AG04449 (cell line): ENCODE results near the gene STH.

Source experiments
- CTCF ChIA-PET: fragments of 350-600 bp; formaldehyde crosslinking; extraction: SDS; loops from one replicate; lab custom pipeline; 2021; ENCODE audit warnings: antibody characterized with exemption; lab: Yijun Ruan, JAX
- POLR2A ChIA-PET: fragments of 400-600, 350-600 bp; formaldehyde crosslinking; extraction: SDS; loops from one replicate; lab custom pipeline; 2020; ENCODE audit warnings: antibody characterized with exemption, inconsistent platforms; lab: Yijun Ruan, JAX
- DNase-seq: peaks from one replicate; pipeline ENCODE4 v3.0.0-alpha.2; 2010; ENCODE audit warnings: low read depth, low spot score
- H3K4me3 ChIP-seq: 2 replicates; pipeline ENCODE4 v1.5.1; 2011; ENCODE audit warnings: low read depth, mild to moderate bottlenecking, control low read depth, low read length
- TF ChIP-seq, protein P1 (sequence below): IDR thresholded peaks from one replicate; pipeline ENCODE4 v1.5.1; 2011; ENCODE audit warnings: mild to moderate bottlenecking, moderate library complexity, low read length, control low read depth, inconsistent platforms; ENCODE audit not compliant: insufficient read depth; ENCODE audit errors: missing control alignments

Gene STH, protein sequence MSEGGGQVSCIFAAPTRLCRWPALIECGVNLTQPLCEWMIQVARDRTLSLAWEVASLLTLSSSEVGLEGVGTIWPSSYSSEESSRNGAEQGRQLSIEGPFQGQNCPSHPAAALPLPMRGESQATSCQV

DNA sequence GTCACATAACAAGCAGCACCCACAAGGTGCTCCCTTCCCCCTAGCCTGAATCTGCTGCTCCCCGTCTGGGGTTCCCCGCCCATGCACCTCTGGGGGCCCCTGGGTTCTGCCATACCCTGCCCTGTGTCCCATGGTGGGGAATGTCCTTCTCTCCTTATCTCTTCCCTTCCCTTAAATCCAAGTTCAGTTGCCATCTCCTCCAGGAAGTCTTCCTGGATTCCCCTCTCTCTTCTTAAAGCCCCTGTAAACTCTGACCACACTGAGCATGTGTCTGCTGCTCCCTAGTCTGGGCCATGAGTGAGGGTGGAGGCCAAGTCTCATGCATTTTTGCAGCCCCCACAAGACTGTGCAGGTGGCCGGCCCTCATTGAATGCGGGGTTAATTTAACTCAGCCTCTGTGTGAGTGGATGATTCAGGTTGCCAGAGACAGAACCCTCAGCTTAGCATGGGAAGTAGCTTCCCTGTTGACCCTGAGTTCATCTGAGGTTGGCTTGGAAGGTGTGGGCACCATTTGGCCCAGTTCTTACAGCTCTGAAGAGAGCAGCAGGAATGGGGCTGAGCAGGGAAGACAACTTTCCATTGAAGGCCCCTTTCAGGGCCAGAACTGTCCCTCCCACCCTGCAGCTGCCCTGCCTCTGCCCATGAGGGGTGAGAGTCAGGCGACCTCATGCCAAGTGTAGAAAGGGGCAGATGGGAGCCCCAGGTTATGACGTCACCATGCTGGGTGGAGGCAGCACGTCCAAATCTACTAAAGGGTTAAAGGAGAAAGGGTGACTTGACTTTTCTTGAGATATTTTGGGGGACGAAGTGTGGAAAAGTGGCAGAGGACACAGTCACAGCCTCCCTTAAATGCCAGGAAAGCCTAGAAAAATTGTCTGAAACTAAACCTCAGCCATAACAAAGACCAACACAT, at the start of gene STH:
Gene STH (plus strand): TSS at position 264 of the 913 bp plus-strand sequence. CDS start 30 bp downstream, at position 294.
- no peak within 1 kb of the TSS for H3K4me3 ChIP-seq
- ChIA-PET POLR2A (no interaction called here), CTCF (interaction anchor here (1.0 to 7.7 kb wide), 5 partner anchors 10 to 287 kb away, joined by 3 to 117 read pairs (median 4); no protein-coding TSS in a partner anchor)
- DNase-seq = no peak
- TF ChIP-seq, protein P1, sequence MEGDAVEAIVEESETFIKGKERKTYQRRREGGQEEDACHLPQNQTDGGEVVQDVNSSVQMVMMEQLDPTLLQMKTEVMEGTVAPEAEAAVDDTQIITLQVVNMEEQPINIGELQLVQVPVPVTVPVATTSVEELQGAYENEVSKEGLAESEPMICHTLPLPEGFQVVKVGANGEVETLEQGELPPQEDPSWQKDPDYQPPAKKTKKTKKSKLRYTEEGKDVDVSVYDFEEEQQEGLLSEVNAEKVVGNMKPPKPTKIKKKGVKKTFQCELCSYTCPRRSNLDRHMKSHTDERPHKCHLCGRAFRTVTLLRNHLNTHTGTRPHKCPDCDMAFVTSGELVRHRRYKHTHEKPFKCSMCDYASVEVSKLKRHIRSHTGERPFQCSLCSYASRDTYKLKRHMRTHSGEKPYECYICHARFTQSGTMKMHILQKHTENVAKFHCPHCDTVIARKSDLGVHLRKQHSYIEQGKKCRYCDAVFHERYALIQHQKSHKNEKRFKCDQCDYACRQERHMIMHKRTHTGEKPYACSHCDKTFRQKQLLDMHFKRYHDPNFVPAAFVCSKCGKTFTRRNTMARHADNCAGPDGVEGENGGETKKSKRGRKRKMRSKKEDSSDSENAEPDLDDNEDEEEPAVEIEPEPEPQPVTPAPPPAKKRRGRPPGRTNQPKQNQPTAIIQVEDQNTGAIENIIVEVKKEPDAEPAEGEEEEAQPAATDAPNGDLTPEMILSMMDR = no peak

- no peak overlapping the region for H3K4me3 ChIP-seq
- TF ChIP-seq, protein P1 = no peak
- DNase-seq = no peak
- CTCF ChIA-PET = interaction anchor here (0.6 to 4.1 kb wide), 16 partner anchors 12 to 1490 kb away, joined by 3 to 63 read pairs (median 4); partner anchors contain the start of gene MAPT
- POLR2A ChIA-PET = no interaction called here
Observed at GRCh38 chr17:45949755-45950320, 49.2 kb upstream of the STH start.

DNA sequence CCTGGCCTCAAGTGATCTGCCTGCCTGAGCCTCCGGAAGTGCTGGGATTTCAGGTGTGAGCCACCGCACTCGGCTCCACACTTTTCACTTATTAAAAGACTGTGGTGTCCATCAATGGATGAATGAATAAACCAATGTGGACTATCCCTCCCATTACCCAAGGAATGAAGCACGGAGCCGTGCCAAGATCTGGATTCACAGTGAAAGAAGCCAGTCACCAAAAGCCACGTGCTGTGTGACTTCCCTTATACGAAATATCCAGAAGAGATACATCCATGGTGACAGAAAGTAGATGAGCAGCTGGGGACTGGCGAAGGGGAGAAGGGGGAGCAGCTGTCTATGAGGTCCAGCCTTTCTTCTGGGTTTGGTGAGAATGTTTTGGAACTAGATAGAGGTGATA, 48.2 kb upstream of the STH start:
- no peak overlapping the region for H3K4me3 ChIP-seq
- DNase-seq = no peak
- TF ChIP-seq, protein P1 = no peak
- POLR2A ChIA-PET = no interaction called here
- CTCF ChIA-PET = interaction anchor here (1.0 to 3.7 kb wide), 3 partner anchors 9 to 58 kb away, joined by 3 to 19 read pairs (median 13); partner anchors contain the start of gene MAPT

GRCh38 chr17:45951403-45951802, 47.6 kb upstream of the STH start:
- no peak for DNase-seq
- TF ChIP-seq, protein P1 = no peak
- ChIA-PET CTCF (interaction anchor here (1.0 kb wide), 1 partner anchor 9 kb away, joined by 3 read pairs; no protein-coding TSS in a partner anchor), POLR2A (no interaction called here)
- H3K4me3 ChIP-seq = no peak overlapping the region

DNA sequence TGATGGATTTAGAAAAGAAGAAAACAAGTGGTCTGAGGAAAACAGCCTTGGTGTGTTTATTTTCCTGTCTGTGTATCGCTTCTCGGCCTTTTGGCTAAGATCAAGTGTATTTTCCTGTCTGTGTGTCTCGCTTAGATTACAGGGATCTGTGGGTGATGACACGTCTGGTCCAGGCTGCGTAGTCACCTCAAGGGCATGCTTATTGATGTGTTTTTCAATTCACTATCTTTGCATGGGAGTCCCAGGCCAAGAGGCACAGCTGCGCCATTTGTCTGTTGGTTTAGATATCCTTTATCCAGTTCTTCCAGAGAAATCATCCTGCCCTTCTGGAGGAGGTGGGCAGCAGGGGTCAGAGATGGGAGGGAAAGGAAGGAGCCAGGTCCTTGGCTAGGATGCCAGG, 47.1 kb upstream of the STH start:
- CTCF ChIA-PET = no interaction called here
- POLR2A ChIA-PET = no interaction called here
- H3K4me3 ChIP-seq = no peak overlapping the region
- TF ChIP-seq, protein P1 = no peak
- DNase-seq = no peak
